Measurements from ENCODE around the gene GUCD1.
"Not testable (repeated sequence)": the region's sequence is repeated elsewhere in the genome, so short reads cannot be mapped to it uniquely, and the experiment has no call there.

The GUCD1 gene

DNA sequence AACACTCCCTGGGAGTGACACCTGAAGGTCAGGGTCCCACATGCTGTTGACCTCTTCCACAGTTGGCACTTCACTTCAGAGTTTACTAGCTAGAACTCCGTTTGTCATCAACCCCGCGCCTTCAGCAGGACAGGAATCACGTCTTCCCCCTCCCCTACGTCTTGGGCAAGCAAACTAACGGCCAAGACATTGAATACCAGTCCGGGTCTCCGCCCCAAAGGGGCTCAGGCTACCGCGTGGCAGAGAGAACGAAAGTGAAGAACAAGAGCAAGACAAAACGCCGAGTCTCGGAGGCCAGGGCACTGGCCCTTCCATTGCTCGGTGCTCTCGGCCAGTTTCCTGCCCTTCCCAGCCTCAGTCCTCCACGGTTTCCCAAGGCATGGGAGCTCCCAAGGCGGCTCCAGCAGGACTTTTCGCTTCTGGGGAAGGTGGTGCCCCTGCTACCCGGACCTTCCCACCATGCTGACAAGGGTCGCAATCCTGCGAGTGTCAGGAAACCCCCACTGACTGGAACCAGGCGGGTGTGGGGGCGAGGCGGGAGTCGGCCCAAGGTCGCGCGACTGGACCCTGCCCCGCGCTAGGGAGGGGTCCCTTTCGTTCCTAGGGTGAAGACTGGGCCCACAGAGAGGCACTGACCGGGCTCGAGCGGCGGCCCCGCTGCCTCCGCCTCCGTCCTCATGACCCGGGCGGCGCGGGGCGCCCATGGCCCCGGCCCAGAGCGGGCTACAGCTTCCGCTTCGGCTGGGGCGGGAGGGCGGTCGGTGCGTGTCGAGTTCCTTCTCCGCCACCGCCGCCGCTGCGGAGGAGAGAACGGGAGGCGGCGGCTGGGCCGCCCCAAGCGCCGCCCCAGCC, at the start of gene GUCD1:
GUCD1 (minus strand) TSS at position 826 of the 852 bp plus-strand sequence; CDS start at position 679, 147 bp downstream.
- DNase-seq (ENCODE audit: low read depth in 1 of 2, low spot score in 1 of 2): no peak

DNA sequence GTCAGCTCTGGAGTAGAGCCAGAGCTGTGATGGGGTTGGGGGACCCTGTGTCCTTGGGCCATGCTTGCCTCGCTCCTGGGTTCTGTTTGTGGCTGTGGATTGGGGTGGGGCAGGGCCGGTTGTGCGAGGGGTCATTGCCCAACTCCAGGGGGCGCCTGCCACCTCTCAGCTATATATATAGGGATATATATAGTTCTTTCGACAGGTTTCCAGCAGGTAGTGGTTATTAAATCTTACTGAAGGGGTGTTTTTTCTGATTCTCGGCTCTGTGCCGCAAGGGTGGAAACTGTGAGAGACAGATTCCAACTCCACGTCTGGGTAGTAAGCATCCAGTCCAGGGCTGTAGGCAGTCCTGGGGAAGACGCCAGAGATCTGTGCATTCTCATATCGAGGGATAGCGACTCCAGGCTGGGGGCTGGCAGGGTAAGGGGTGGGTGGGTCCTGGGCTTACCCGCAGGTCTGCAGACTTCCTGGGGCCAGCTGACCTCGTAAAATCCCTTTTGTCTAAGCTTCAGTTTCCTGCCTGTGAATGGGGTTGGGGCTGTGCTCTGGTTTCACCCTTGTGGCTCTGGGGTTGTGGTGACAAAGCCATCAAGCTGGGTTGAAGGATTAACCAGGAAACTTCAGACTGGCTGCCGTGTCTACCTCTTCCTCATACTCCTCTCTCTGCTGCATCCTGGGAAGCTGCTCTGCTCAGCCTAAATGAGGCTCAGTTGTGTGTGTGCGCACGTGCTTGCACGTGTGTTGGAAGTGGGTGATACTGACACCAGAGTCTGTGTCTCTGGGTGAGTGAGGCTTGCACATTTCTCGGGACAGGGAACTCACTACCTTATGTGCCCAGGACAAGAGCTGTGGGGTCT, 49.1 kb upstream of the GUCD1 start:
- not testable (repeated sequence) for DNase-seq (ENCODE audit: low read depth in 1 of 2, low spot score in 1 of 2)

DNA sequence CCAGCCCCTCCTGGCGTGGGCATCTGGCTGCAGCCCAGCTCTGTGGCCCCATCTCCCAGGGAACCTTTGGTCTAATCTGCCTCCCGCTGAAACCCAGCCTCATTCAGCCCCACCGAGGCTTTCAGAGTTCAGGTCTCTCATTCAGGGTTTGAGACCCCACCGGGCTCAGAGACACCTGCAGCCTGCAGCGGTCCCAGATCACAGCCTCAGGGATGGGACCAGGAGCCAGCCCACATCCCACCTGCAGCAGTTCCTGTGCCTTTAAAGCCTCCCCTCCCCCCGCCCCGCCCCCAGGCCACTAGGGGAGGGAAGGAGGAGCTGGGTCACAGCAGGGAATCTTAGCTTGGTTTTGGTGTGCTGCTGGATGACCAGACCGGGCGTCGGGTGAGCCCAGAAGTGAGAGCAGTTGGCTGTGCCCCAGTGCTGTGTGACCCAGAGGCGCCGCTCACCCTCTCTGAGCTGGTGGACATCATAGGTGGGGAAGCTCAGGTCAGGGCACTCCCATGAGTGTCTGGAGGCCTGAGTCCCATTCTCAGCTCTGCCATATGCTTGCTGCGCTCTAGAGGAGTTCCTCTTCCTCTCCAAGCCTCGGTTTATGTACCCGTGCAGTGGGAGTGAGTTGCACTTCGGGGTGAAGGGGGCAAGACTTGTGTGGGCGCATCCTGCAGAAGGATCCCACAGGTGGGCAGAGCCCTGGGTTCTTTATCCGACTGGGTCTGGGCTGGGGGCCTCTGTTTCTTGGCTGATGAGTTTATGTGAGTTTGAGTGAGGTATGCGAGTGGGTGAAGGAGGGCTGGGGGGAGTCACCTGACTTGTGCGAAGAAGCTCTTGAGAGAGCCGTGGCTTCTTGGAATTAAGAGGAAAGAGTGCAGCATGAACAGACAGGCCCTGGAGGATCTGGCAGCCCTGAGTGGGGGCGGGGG, 48.2 kb upstream of the GUCD1 start, which contains the start of gene GGT1:
GGT1 (plus strand) TSS at position 347 of the 923 bp plus-strand sequence. CDS start 7,889 bp downstream, outside the sequence.
- DNase-seq (ENCODE audit: low read depth in 1 of 2, low spot score in 1 of 2): not testable (repeated sequence)

DNA sequence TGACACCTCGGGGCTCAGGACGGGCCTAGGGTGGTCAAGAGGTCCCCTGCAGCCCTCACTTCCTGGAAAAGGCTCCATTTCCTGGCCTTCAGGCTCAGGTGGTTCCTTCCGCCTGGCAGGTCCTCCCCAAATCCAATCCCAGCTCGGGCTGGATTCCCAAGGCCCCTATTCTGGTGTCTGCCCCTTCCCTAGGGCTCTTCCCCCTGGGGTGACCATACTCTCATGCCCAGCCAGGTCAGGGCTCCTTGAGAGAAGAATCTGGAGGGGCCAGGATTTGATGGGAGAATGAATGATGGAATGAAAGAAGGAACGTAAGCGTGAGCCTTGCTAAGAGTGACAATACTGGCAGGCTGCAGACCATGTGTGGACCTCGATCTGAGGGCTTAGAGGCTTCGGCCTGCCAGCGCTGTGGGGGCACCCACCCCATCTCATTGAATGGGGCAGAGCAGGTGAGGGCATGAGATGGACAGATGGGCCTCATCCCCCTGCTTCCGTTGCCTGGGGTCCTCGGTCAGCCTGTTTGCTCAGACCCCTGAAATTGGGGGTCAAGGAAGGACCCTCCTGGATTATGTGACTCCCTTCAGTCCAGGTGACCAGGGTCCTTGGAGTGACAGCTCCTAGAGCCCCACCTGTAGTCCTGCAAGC, 47.3 kb upstream of the GUCD1 start:
- DNase-seq (ENCODE audit: low read depth in 1 of 2, low spot score in 1 of 2): not testable (repeated sequence)

DNA sequence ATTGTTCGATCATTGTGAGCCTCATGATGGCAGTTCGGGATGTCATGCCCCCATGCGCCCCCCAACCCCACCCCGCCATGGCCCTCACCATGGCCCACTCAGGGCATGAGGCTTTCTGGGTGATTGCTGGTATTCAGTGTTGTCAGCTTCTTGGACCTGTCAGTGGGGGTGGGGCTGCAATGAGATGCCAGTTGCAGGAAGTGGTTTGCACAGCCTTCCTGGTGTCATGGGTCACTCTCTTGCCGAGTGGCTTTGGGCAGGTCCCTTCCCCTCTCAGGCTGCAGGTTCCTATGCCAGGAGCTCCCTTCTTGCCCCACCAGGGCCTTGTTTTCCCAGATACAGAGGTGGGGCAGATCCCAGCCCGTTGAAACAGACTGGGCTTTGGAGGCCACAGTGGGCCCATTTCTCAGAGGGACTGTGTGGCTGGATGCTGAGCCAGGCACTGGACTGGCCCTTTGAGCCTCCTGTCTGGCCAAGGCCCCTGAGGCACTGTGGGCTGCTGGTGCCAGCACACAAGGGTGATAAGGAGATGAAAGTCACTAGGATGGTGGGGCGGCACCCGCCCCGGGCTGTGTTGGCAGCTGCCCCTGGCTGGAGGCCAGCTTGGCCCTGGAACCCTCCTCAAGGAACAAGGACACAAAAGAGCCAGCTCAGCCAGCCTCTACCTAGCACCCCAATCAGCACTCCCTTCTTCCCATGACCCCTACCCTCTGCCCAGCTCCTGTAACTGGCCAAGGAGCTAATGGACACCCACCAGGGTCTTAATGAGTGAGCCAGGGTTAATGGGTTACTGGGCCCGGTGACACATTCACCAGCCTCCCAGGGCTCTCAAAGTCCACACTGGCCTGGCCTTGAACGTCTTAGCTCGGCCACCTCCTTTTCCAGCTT, 46.5 kb upstream of the GUCD1 start:
- DNase-seq (ENCODE audit: low read depth in 1 of 2, low spot score in 1 of 2): no peak

DNA sequence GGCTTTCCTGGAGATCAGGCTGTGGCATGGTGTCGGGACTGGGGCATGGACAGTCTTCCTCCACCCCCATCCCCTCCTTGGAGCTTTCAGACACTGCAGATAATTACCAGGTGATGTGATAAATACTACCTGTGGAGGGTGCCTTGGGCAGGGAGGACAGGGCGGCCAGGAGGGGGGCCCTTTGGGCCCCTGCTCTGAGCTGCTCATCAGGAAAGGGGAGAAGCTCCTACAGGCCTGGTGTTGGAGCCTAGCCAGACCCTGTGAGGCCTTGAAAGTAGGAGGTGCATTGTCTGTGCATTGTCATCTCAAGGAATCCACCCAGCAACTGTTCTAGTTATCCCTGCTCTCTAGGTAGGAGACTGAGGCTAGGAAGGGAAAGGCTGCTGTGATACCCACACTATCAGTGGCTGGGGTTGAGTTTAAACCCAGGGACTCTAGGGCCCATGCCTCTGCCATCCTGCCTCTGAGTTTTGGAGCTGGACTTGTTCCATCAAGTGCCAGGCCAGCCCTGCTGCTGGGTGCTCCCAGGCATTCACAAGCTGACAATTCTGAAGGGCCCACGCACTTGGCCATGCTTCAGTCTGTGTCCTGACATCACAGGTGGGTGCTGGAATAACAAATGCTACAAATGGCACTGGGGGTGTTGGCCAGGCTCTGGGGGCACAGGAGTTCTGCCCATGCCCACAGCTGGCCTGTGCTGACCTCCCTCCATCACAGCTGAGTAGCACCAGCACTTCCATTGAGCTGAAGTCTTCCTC, 45.2 kb upstream of the GUCD1 start:
- DNase-seq (ENCODE audit: low read depth in 1 of 2, low spot score in 1 of 2): not testable (repeated sequence)

DNA sequence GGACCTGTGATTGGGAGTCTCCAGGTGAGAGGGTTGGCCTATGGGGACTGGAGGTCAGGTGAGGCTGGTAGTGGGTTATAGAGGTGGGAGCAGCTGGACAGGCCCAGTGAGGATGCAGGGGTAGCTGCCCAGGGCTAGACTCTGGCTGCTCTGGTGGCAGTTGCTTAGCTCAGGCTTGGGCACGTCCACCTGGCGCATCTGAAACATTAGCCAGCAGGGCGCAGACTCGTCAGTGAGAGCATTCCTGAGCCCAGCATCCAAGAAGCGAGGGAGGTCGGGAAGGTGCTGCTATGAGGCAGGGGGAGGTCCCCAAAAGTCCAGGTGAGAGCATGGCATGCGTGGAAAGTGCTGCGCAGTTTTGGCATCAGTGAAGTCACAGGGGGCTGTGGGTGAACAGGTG, 44.6 kb upstream of the GUCD1 start:
- DNase-seq (ENCODE audit: low read depth in 1 of 2, low spot score in 1 of 2): no peak

DNA sequence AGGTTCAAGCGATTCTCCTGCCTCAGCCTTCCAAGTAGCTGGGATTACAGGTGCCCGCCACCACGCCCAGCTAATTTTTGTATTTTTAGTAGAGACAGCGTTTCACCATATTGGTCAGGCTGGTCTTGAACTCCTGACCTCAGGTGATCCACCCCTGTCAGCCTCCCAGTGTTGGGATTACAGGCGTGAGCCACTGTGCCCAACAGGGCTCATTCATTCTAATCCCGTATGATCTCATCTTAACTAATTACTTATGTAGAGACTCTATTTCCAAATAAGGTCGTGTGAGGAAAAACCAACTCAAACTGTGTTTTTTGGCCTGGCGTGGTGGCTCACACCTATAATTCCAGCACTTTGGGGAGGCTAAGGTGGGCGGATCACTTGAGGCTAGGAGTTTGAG, 42.1 kb upstream of the GUCD1 start:
- not testable (repeated sequence) for DNase-seq (ENCODE audit: low read depth in 1 of 2, low spot score in 1 of 2)

DNA sequence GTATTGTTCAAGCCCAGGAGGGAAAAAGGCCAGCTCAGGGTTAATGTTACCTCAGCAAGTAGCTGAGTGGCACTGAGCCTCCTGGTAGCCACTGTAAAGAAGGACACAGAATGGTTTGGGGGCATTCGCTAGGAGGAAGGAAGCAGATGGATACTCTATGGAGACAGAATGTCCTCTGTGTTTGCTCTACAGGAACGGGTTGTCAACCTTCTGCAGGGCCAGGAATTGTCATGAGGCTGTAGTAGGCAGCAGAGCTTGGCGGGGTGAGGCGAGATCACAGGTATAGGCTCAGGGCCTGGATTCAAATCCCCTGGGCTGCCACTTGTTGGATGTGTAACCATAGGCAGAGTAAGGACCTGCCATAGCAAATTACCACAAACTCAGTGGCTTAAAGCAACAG, 40.9 kb upstream of the GUCD1 start:
- no peak for DNase-seq (ENCODE audit: low read depth in 1 of 2, low spot score in 1 of 2)

DNA sequence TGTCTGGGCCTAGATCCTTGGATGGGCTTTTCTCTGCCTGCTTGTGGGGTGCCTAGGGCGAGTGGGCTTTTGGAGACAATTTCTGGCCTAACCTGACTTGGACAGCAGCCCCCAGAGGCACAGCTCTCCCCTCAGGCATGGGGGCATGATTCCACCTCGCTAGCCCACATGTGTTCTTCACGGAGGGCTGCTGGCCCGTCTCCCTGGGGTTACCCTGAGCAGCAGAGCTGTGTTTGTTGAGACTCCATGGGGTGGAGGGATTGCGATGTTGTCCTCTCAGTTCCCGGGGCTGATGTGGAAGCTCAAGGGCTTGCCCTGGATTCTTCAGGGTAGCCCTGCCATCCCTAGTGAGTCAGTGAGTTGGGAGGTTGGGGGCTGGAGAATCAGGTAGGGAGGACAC, 40.3 kb upstream of the GUCD1 start:
- no peak for DNase-seq (ENCODE audit: low read depth in 1 of 2, low spot score in 1 of 2)

DNA sequence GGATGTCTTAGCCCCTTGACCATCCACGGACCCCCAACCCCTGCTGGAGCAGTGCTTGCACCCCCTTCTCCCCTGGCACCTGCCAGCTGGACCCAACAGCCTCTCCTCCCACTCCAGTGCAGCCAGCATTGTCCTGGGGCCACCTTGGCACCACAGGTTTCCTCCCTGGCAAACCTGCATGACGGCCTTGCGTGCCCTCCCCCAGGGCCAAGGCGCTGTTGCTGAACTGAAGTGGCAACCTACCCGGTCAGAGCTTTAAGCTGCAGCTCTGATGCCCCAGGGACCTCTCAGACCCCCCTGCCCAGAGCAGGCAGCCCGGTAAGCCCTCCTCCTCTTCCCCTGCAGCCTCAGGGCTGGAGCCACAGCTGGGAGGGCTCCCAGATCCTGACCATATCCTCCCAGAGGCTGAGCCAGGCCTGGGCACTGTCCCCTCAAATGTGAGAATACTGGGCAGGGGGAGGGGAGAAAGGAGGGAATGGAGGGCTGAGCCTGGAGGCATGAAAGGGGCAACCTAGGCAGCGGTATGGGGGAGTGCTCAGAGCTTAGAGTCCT, 39.7 kb upstream of the GUCD1 start:
- DNase-seq (ENCODE audit: low read depth in 1 of 2, low spot score in 1 of 2): no peak

DNA sequence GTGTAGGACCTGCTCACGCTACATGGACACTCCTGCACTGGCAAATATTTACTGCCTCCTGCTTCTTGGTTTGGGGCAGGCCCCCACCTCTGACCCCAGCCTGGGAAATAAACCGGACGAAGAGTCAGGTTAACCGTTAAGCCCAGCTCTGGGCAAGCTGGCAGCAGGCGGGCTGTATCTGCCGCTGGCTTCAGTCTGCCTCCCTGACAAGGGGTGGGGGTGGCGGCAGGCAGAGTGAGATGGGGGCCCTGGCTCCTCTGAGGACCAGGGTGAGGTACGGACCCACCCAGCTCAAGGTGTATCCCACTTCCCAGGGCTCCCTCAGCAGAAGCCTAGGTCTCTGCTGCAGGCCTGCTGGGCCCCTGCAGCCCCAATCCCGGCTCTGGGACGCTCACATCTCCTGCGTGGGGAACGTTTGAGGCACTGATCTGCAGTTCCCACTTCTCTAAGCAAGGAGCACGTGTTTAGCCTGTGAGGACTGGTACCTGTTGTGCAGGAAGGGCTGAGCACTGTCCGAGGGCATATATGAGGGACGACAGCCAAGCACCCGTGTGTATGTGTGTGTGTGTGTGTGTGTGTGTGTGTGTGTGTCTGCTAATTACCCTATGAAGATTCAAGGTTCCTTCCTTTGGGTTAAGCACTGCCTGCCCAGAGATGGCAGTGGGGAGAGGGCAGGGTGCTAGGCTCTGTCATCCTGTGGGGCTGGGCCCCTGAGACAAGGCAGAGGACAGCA, 39.1 kb upstream of the GUCD1 start:
- no peak for DNase-seq (ENCODE audit: low read depth in 1 of 2, low spot score in 1 of 2)

DNA sequence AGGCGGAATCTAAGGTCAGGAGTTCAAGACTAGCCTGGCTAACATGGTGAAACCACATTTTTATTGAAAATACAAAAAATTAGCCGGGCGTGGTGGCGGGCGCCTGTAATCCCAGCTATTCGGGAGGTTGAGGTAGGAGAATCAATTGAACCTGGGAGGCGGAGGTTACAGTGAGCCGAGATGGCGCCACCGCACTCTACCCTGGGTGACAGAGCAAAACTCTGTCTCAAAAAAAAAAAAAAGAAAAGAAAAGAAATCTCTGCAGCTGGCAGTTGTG, 38.6 kb upstream of the GUCD1 start:
- not testable (repeated sequence) for DNase-seq (ENCODE audit: low read depth in 1 of 2, low spot score in 1 of 2)

DNA sequence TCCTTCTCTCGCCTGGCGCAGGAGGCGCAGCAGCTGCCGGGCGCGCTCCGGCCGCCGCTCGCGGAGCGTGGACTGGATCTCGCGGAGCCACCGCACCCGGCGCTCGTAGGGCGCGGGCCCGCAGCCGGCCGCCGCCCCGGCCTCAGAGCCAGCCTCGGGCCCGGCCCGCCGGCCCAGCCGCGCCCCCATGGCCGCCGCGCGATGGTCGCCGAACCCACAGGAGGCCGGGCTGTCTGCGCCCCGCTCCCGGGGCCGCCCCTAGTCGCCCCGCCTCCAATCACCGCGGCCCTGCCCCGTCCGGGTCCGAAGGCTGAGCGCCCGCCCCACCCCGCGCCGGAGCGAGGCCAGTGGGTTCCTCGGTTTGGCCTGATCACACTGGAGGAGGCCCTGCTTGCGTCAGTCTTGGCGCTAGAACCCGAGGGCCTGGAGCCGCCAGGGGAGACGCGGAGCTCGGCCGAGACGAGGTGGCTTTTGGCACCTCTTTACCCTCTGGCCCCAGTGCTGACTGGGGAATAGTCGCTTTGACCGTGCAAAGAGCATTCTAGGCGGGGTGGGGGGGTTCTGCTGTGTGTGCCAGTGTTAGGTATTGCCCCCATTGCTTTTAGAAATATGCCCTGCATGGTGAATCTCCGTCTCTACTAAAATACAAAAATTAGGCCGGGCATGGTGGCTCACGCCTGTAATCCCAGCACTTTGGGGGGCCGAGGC, 38.1 kb upstream of the GUCD1 start, which contains the start of gene LRRC75B:
LRRC75B (minus strand) TSS at position 223 of the 708 bp plus-strand sequence; CDS start at position 189, 34 bp downstream.
- DNase-seq (ENCODE audit: low read depth in 1 of 2, low spot score in 1 of 2): no peak

DNA sequence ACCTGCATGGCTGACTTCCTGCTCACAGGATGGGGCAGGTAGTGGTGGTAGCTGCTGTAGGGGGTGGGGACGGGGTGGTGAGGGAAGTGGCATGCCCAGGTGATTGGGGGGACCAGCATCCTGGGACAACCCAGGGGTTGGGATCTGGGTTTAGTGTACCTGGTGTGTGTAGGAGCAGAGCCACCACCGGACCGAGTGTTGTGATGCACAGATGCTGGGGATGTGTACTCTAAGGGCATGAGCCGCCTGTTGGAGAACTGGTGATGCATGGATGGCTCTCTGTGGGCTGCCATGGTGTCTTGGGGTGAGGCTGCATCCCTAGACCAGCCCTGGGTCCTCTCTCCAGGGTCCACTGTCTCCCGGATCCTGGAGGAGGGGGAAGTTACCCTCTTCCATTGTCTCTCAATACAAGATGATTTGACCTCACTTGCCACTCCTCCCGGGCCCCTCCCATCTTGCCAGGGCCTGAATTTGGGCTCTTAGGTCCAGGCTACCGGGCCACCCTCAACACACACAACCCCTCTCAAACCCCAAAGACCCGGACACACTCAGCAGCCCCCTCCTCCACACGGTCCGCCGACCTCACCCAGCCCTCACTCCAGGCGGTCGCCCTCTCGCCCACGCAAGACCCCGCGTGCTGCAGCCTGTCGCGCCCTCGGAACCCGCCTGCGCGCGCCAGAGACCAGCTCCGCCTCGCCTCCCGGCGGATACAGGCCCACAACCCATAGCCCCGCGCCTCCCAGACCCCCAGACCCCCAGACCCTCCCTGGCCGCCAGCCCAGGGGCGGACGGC, 37.3 kb upstream of the GUCD1 start:
- DNase-seq (ENCODE audit: low read depth in 1 of 2, low spot score in 1 of 2): no peak

DNA sequence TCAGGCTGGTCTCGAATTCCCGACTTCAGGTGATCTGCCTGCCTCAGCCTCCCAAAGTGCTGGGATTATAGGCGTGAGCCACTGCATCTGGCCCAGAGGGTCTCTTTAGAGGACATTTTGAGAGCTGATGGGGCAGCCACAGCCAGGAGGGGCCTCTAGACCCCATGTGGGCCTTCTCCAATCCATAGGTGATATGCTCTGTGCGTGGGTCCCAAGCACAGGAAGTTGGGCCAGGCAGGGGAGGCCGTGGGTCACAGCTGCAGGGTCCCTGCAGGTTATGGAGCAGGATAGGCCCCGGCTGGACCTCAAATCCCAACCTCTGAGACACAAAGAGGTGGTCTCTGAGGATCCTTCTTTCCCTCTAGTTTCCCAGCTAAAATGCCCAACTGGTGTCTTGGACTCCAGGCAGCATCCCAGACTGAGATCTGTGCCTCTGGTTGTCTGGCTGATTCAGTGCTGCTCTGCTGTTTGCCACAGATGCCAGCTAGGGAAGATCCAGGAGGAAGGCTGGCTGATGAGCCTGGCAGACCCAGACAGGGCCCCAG, 36.4 kb upstream of the GUCD1 start:
- no peak for DNase-seq (ENCODE audit: low read depth in 1 of 2, low spot score in 1 of 2)
